Measurements from ENCODE around the gene PTPRG. TPM values are rescaled to one million over a fixed set of nuclear protein-coding genes. Genes with fewer than 3 reads are reported as not detected.

The PTPRG gene
- total and polyA plus RNA-seq, 3 experiments from 2014 or later: not detected

GRCh38 chr3:62119139-62119538 lies 557.8 kb downstream of the PTPRG start:
- ChIA-PET CTCF (interaction anchor here (1.0 kb wide), 1 partner anchor 85 kb away, joined by 3 read pairs; no protein-coding TSS in a partner anchor), POLR2A (interaction anchor here (0.5 kb wide), 1 partner anchor 16 kb away, joined by 4 read pairs; no protein-coding TSS in a partner anchor)
- Mint-ChIP-seq H3K4me1 (no peaks in the 10 kb centered on the region), H3K27ac (no peak overlapping the region), H3K4me3 (no peak overlapping the region), H3K36me3 (peaks cover 0 to 2% (median 0%) of the 10 kb centered on the region in 3 donors), H3K27me3 (peaks cover 0 to 2% of the 10 kb centered on the region in 2 donors), H3K9me3 (peaks cover 0 to 8% (median 2%) of the 10 kb centered on the region in 5 donors)
- Histone ChIP-seq H3K4me1 (ENCODE audit: insufficient read depth, low read length) (no peaks in the 10 kb centered on the region), H3K9me3 (ENCODE audit: low read length) (no peaks in the 10 kb centered on the region), H3K27ac (ENCODE audit: low read depth, low read length) (no peak overlapping the region), H3K4me3 (ENCODE audit: low read length) (no peak overlapping the region), H3K36me3 (ENCODE audit: insufficient read depth, low read length) (no peaks in the 10 kb centered on the region), H3K27me3 (ENCODE audit: insufficient read depth, low read length, poor library complexity, severe bottlenecking) (no peaks in the 10 kb centered on the region)
- no peak for DNase-seq

GRCh38 chr3:62122819-62123218 lies 561.4 kb downstream of the PTPRG start:
- H3K4me3 Mint-ChIP-seq: no peak overlapping the region
- peaks cover 0 to 2% of the 10 kb centered on the region in 2 donors for H3K27me3 Mint-ChIP-seq
- ChIA-PET POLR2A (no interaction called here), CTCF (no interaction called here)
- no peak for DNase-seq
- Histone ChIP-seq H3K27me3 (ENCODE audit: insufficient read depth, low read length, poor library complexity, severe bottlenecking) (no peaks in the 10 kb centered on the region), H3K4me3 (ENCODE audit: low read length) (no peak overlapping the region), H3K4me1 (ENCODE audit: insufficient read depth, low read length) (no peaks in the 10 kb centered on the region), H3K27ac (ENCODE audit: low read depth, low read length) (no peak overlapping the region), H3K36me3 (ENCODE audit: insufficient read depth, low read length) (no peaks in the 10 kb centered on the region), H3K9me3 (ENCODE audit: low read length) (no peaks in the 10 kb centered on the region)
- H3K36me3 Mint-ChIP-seq: peaks cover 0 to 2% (median 0%) of the 10 kb centered on the region in 3 donors
- H3K27ac Mint-ChIP-seq: no peak overlapping the region
- no peaks in the 10 kb centered on the region for H3K4me1 Mint-ChIP-seq
- H3K9me3 Mint-ChIP-seq: peaks cover 0 to 8% (median 4%) of the 10 kb centered on the region in 5 donors

- no peak overlapping the region for H3K4me3 Mint-ChIP-seq
- H3K9me3 ChIP-seq (ENCODE audit: low read length): no peaks in the 10 kb centered on the region
- peaks cover 0 to 8% (median 3%) of the 10 kb centered on the region in 5 donors for H3K9me3 Mint-ChIP-seq
- no peaks in the 10 kb centered on the region for H3K27me3 Mint-ChIP-seq
- no peaks in the 10 kb centered on the region for H3K36me3 ChIP-seq (ENCODE audit: insufficient read depth, low read length)
- H3K27ac Mint-ChIP-seq: no peak overlapping the region
- H3K4me1 ChIP-seq (ENCODE audit: insufficient read depth, low read length): no peaks in the 10 kb centered on the region
- no peaks in the 10 kb centered on the region for H3K27me3 ChIP-seq (ENCODE audit: insufficient read depth, low read length, poor library complexity, severe bottlenecking)
- H3K27ac ChIP-seq (ENCODE audit: low read depth, low read length): no peak overlapping the region
- H3K4me3 ChIP-seq (ENCODE audit: low read length): no peak overlapping the region
- H3K36me3 Mint-ChIP-seq: no peaks in the 10 kb centered on the region
- ChIA-PET POLR2A (no interaction called here), CTCF (no interaction called here)
- no peak for DNase-seq
- no peaks in the 10 kb centered on the region for H3K4me1 Mint-ChIP-seq
Observed at GRCh38 chr3:62125380-62125779, 564.0 kb downstream of the PTPRG start.

GRCh38 chr3:62127116-62127515 lies 565.7 kb downstream of the PTPRG start:
- H3K27me3 ChIP-seq (ENCODE audit: insufficient read depth, low read length, poor library complexity, severe bottlenecking): no peaks in the 10 kb centered on the region
- H3K9me3 ChIP-seq (ENCODE audit: low read length): no peaks in the 10 kb centered on the region
- no peaks in the 10 kb centered on the region for H3K4me1 ChIP-seq (ENCODE audit: insufficient read depth, low read length)
- H3K36me3 Mint-ChIP-seq: no peaks in the 10 kb centered on the region
- H3K27me3 Mint-ChIP-seq: peaks cover 0 to 4% of the 10 kb centered on the region in 2 donors
- CTCF ChIA-PET: no interaction called here
- H3K4me1 Mint-ChIP-seq: no peaks in the 10 kb centered on the region
- H3K27ac ChIP-seq (ENCODE audit: low read depth, low read length): no peak overlapping the region
- peaks cover 0 to 7% (median 3%) of the 10 kb centered on the region in 5 donors for H3K9me3 Mint-ChIP-seq
- no peak for DNase-seq
- no peaks in the 10 kb centered on the region for H3K36me3 ChIP-seq (ENCODE audit: insufficient read depth, low read length)
- no peak overlapping the region for H3K4me3 Mint-ChIP-seq
- POLR2A ChIA-PET: no interaction called here
- no peak overlapping the region for H3K27ac Mint-ChIP-seq
- H3K4me3 ChIP-seq (ENCODE audit: low read length): no peak overlapping the region

GRCh38 chr3:62128051-62128450 lies 566.7 kb downstream of the PTPRG start:
- Mint-ChIP-seq H3K27ac (no peak overlapping the region), H3K9me3 (peaks cover 0 to 6% (median 4%) of the 10 kb centered on the region in 5 donors), H3K4me1 (no peaks in the 10 kb centered on the region), H3K4me3 (no peak overlapping the region), H3K36me3 (no peaks in the 10 kb centered on the region), H3K27me3 (peaks cover 0 to 4% of the 10 kb centered on the region in 2 donors)
- Histone ChIP-seq H3K36me3 (ENCODE audit: insufficient read depth, low read length) (no peaks in the 10 kb centered on the region), H3K27me3 (ENCODE audit: insufficient read depth, low read length, poor library complexity, severe bottlenecking) (no peaks in the 10 kb centered on the region), H3K9me3 (ENCODE audit: low read length) (no peaks in the 10 kb centered on the region), H3K4me1 (ENCODE audit: insufficient read depth, low read length) (no peaks in the 10 kb centered on the region), H3K27ac (ENCODE audit: low read depth, low read length) (no peak overlapping the region), H3K4me3 (ENCODE audit: low read length) (no peak overlapping the region)
- DNase-seq: no peak
- CTCF ChIA-PET: no interaction called here
- POLR2A ChIA-PET: no interaction called here

GRCh38 chr3:62128681-62129080 lies 567.3 kb downstream of the PTPRG start:
- no peak overlapping the region for H3K27ac Mint-ChIP-seq
- no peaks in the 10 kb centered on the region for H3K4me1 Mint-ChIP-seq
- no peaks in the 10 kb centered on the region for H3K36me3 Mint-ChIP-seq
- Histone ChIP-seq H3K9me3 (ENCODE audit: low read length) (no peaks in the 10 kb centered on the region), H3K27me3 (ENCODE audit: insufficient read depth, low read length, poor library complexity, severe bottlenecking) (no peaks in the 10 kb centered on the region), H3K27ac (ENCODE audit: low read depth, low read length) (no peak overlapping the region), H3K4me1 (ENCODE audit: insufficient read depth, low read length) (no peaks in the 10 kb centered on the region), H3K4me3 (ENCODE audit: low read length) (no peak overlapping the region), H3K36me3 (ENCODE audit: insufficient read depth, low read length) (no peaks in the 10 kb centered on the region)
- H3K4me3 Mint-ChIP-seq: no peak overlapping the region
- H3K27me3 Mint-ChIP-seq: peaks cover 0 to 4% of the 10 kb centered on the region in 2 donors
- ChIA-PET CTCF (no interaction called here), POLR2A (no interaction called here)
- peaks cover 0 to 8% (median 4%) of the 10 kb centered on the region in 5 donors for H3K9me3 Mint-ChIP-seq
- DNase-seq: no peak

GRCh38 chr3:62131050-62131449 lies 569.7 kb downstream of the PTPRG start:
- Histone ChIP-seq H3K27me3 (ENCODE audit: insufficient read depth, low read length, poor library complexity, severe bottlenecking) (no peaks in the 10 kb centered on the region), H3K36me3 (ENCODE audit: insufficient read depth, low read length) (no peaks in the 10 kb centered on the region), H3K4me3 (ENCODE audit: low read length) (no peak overlapping the region), H3K9me3 (ENCODE audit: low read length) (no peaks in the 10 kb centered on the region), H3K27ac (ENCODE audit: low read depth, low read length) (no peak overlapping the region), H3K4me1 (ENCODE audit: insufficient read depth, low read length) (no peaks in the 10 kb centered on the region)
- peaks cover 0 to 5% of the 10 kb centered on the region in 2 donors for H3K27me3 Mint-ChIP-seq
- ChIA-PET POLR2A (no interaction called here), CTCF (no interaction called here)
- no peak overlapping the region for H3K4me3 Mint-ChIP-seq
- peaks cover 0 to 6% (median 4%) of the 10 kb centered on the region in 5 donors for H3K9me3 Mint-ChIP-seq
- DNase-seq: no peak
- no peak overlapping the region for H3K27ac Mint-ChIP-seq
- H3K36me3 Mint-ChIP-seq: no peaks in the 10 kb centered on the region
- H3K4me1 Mint-ChIP-seq: no peaks in the 10 kb centered on the region

GRCh38 chr3:62131620-62132019 lies 570.2 kb downstream of the PTPRG start:
- H3K4me1 ChIP-seq (ENCODE audit: insufficient read depth, low read length): no peaks in the 10 kb centered on the region

More at GRCh38 chr3:62131620-62132019, 570.2 kb downstream of the PTPRG start:
- ChIA-PET POLR2A (no interaction called here), CTCF (no interaction called here)
- no peaks in the 10 kb centered on the region for H3K36me3 ChIP-seq (ENCODE audit: insufficient read depth, low read length)
- no peak overlapping the region for H3K27ac ChIP-seq (ENCODE audit: low read depth, low read length)
- H3K9me3 ChIP-seq (ENCODE audit: low read length): no peaks in the 10 kb centered on the region
- no peaks in the 10 kb centered on the region for H3K27me3 ChIP-seq (ENCODE audit: insufficient read depth, low read length, poor library complexity, severe bottlenecking)
- H3K27me3 Mint-ChIP-seq: peaks cover 0 to 5% of the 10 kb centered on the region in 2 donors
- DNase-seq: no peak
- peaks cover 0 to 6% (median 4%) of the 10 kb centered on the region in 5 donors for H3K9me3 Mint-ChIP-seq
- H3K4me1 Mint-ChIP-seq: no peaks in the 10 kb centered on the region
- no peak overlapping the region for H3K4me3 Mint-ChIP-seq
- H3K36me3 Mint-ChIP-seq: no peaks in the 10 kb centered on the region
- no peak overlapping the region for H3K4me3 ChIP-seq (ENCODE audit: low read length)
- H3K27ac Mint-ChIP-seq: no peak overlapping the region

Data from CD8-positive, alpha-beta memory T cell (primary cell).